Skeletal muscle tissue (tissue), 4 donors: ENCODE data around the gene MTHFD2L. TPM values are rescaled to one million over a fixed set of nuclear protein-coding genes. Genes with fewer than 3 reads are reported as not detected.
"Not testable (repeated sequence)": the region's sequence is repeated elsewhere in the genome, so short reads cannot be mapped to it uniquely, and the experiment has no call there.

Experiments
- H3K27ac ChIP-seq: one replicate; pipeline ENCODE4 v1.7.0; 2013; ENCODE audit warnings: mild to moderate bottlenecking, low read depth, low read length, inconsistent platforms
- H3K27me3 ChIP-seq, 3 donors: one replicate each; pipeline ENCODE4 v1.7.0; 2013; ENCODE audit warnings: low read length in 3 of 3; ENCODE audit not compliant: control insufficient read depth in 3 of 3, insufficient read depth in 3 of 3
- H3K36me3 ChIP-seq, 3 donors: one replicate each; pipeline ENCODE4 v1.7.0; 2013; ENCODE audit warnings: low read length in 3 of 3; ENCODE audit not compliant: control insufficient read depth in 3 of 3, insufficient read depth in 3 of 3
- H3K4me1 ChIP-seq, 3 donors: one replicate each; pipeline ENCODE4 v1.7.0; 2013; ENCODE audit warnings: low read length in 3 of 3, mild to moderate bottlenecking in 3 of 3; ENCODE audit not compliant: control insufficient read depth in 3 of 3, insufficient read depth in 3 of 3
- H3K4me3 ChIP-seq, 3 donors: one replicate each; pipeline ENCODE4 v1.7.0; 2013; ENCODE audit warnings: low read length in 3 of 3
- H3K9ac ChIP-seq, 3 donors: one replicate each; pipeline ENCODE4 v1.7.0; 2013; ENCODE audit warnings: low read length in 3 of 3, mild to moderate bottlenecking in 3 of 3, moderate library complexity in 2 of 3, low read depth in 1 of 3
- H3K9me3 ChIP-seq, 3 donors: one replicate each; pipeline ENCODE4 v1.7.0; 2013; ENCODE audit warnings: low read length in 3 of 3; ENCODE audit not compliant: control insufficient read depth in 3 of 3
- total RNA-seq: library from RNA; depleted of rRNA; stranded (reverse); fragments of >200 nt; gene quantifications from one replicate; pipeline ENCODE4 v1.2.3, GENCODE V29; 2014
- donor health status: Osteomylitis.

MTHFD2L gene
- total RNA-seq, 1 donor from 2014 or later = 20.9 TPM

DNA sequence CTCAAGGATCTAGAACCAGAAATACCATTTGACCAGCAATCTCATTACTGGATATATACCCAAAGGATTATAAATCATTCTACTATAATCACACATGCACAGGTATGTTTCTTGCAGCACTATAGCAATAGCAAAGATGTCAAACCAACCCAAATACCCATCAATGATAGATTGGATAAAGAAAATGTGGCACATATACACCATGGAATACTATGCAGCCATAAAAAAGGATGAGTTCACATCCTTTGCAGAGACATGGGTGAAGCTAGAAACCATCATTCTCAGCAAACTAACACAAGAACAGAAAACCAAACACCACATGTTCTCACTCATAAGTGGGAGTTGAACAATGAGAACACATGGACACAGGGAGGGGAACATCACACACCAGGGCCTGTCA is 25.7 kb upstream of the MTHFD2L start:
- not testable (repeated sequence) for H3K4me3 ChIP-seq, H3K9me3 ChIP-seq, H3K4me1 ChIP-seq, H3K27me3 ChIP-seq, H3K27ac ChIP-seq, H3K9ac ChIP-seq, H3K36me3 ChIP-seq

DNA sequence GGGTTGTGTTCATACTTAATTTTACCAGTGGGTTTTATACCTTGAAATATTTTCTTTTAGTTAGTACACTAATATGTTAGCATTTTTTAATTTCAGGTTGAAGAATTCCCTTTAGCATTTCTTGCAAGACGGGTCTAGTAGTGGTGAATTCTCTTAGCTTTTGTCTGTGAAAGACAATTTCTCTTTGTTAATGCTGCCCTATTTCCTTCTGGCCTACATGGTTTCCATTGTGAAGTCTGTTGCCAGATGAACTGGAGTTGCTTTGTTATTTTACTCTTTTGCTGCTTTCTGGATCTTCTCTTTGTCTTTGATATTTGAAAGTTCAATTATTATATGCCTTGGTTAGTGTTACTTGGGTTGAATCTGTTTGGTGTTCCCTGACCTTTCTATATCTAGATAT is 25.0 kb upstream of the MTHFD2L start:
- Histone ChIP-seq H3K4me1 (peaks cover 0 to 5% (median 0%) of the 10 kb centered on the region in 3 donors), H3K27ac (no peak overlapping the region), H3K9ac (no peak overlapping the region), H3K27me3 (no peaks in the 10 kb centered on the region), H3K4me3 (no peak overlapping the region), H3K9me3 (peaks cover 0 to 4% (median 0%) of the 10 kb centered on the region in 3 donors), H3K36me3 (no peaks in the 10 kb centered on the region)

DNA sequence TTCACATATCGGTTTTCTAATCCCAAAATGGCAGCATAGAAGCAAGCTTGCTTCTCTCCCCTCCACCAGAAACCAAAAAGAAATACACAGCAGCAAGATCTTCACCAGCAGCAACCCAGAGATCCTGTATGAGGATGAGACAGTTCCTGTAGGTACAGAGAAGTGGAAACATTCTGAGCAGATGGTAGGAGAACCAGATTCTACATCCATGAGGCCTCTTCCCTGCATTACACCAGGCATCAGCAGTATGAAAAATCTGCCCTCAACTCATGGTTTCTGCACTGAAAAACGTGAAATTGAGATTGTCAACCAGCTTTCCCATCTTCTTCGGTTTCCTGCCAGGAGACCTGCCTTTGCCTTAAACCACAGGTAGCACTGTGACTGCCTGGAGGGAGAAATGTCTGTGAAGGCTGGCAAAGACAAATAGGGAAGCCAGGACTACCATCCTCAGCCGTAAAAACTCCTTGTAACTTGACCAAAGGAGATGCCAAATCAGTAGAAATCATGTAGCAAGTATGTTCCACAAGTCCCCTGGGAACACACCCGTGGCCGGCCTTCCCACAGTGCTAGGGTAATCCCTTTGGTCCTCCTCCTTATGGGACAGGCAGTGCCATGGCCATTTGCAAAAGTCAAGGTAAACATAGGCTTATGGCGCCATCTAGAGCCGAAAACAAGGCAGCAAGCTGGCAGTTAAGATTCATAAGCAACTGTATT is 24.0 kb upstream of the MTHFD2L start:
- no peaks in the 10 kb centered on the region for H3K36me3 ChIP-seq
- peaks cover 0 to 5% (median 0%) of the 10 kb centered on the region in 3 donors for H3K4me1 ChIP-seq
- H3K4me3 ChIP-seq = no peak overlapping the region
- no peaks in the 10 kb centered on the region for H3K27me3 ChIP-seq
- H3K9me3 ChIP-seq = peaks cover 0 to 4% (median 0%) of the 10 kb centered on the region in 3 donors
- H3K27ac ChIP-seq = no peak overlapping the region
- no peak overlapping the region for H3K9ac ChIP-seq

DNA sequence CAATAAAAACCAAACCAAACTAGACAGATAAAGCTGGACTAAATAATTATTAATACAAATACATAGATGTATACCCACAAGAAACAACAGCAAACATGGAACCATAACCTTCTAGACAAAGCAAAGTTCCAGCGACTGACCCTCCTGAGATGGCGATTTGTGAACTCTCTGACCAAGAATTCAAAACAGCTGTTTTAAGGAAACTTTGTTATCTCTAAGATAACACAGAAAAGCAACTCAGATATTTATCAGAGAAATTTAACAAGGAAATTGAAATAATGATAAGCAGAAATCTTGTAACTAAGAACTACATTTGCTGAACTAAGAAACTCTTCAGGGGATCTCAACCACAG is 23.4 kb upstream of the MTHFD2L start:
- Histone ChIP-seq H3K9ac (no peak overlapping the region), H3K9me3 (peaks cover 0 to 4% (median 0%) of the 10 kb centered on the region in 3 donors), H3K36me3 (no peaks in the 10 kb centered on the region), H3K27me3 (no peaks in the 10 kb centered on the region), H3K27ac (no peak overlapping the region), H3K4me3 (no peak overlapping the region), H3K4me1 (peaks cover 0 to 5% (median 0%) of the 10 kb centered on the region in 3 donors)

DNA sequence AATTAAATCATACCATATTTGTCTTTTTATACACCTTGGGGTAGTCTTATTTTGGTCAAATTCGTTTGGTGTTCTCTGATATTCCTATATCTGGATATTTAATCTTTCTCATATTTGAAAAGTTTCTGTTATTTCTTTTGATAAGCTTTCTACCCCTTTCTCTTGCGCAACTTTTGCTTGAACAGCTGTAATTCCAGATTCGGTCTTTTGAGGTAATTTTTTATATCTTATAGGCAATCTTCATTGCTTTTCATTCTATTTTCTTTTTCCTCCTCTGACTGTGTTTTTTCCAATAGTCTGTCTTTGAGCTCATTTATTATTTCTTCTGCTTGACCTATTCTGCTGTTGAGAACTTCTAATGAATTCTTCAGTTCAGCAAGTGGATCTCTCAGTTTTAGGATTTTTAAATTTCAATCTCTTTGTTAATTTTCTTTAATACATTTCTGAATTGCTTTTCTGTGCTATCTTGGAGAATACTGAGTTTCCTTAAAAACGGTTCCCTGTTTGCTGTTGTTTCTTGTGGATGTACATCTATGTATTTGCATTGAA is 11.3 kb upstream of the MTHFD2L start:
- Histone ChIP-seq H3K27ac (no peak overlapping the region), H3K4me1 (no peaks in the 10 kb centered on the region), H3K27me3 (no peaks in the 10 kb centered on the region), H3K4me3 (no peak overlapping the region), H3K36me3 (no peaks in the 10 kb centered on the region), H3K9me3 (no peaks in the 10 kb centered on the region), H3K9ac (no peak overlapping the region)

DNA sequence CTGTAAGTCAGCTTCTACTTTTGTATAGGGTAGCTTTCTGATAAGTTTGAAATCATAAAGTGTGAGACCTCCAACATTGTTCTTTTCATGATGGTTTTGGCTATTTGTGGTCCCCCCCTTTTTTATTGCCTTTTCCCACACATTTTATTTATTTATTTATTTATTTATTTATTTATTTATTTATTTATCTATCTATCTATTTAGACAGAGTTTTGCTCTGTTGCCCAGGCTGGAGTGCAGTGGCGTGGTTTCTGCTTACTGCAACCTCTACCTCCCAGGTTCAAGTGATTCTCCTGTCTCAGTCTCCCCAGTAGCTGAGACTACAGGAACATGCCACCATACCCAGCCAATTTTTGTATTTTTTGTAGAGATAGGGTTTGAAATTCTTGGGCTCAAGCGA is 9.7 kb upstream of the MTHFD2L start:
- Histone ChIP-seq H3K4me1 (no peaks in the 10 kb centered on the region), H3K27ac (no peak overlapping the region), H3K27me3 (no peaks in the 10 kb centered on the region), H3K9ac (no peak overlapping the region), H3K9me3 (no peaks in the 10 kb centered on the region), H3K4me3 (no peak overlapping the region), H3K36me3 (no peaks in the 10 kb centered on the region)

DNA sequence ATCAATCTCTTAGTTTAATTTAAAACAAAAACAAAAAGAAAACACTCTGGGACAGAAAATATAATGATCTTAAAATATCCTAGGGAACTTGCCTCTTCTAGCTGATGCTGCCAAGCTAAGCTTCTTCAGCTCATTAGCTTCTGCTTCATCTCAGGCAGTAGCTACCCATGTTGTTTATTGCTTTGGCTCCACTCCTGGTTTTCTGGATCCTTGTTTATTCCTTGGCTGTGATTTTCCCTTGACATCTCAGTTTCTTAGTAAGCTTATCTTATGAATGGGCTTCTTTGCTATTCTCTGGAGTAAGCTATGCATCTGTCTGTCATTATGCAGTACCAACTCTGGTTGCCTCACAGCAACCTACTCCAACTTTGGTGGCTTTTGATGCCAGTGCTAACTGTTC is 5.1 kb upstream of the MTHFD2L start:
- H3K36me3 ChIP-seq = no peaks in the 10 kb centered on the region
- H3K9ac ChIP-seq = no peak overlapping the region
- H3K9me3 ChIP-seq = no peaks in the 10 kb centered on the region
- H3K27me3 ChIP-seq = no peaks in the 10 kb centered on the region
- H3K4me3 ChIP-seq = no peak overlapping the region
- H3K27ac ChIP-seq = no peak overlapping the region
- peaks cover 0 to 7% (median 0%) of the 10 kb centered on the region in 3 donors for H3K4me1 ChIP-seq

DNA sequence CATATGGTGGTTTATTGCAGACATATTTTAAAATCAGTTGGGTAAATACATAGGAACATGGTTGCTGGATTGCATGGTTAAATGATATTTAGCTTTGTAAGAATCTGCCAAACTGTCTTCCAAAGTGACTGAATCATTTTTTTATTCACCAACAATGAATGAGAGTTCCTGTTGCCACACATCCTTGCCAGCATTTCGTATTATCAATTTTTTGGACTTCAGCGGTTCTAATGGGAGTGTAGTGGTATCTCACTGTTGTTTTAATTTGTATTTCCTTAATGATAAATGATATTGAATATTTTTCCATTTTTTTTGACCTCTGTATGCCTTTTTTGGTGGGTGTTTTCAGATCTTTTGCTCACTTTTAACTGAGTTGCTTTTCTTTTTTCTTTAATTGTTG is 1.4 kb upstream of the MTHFD2L start:
- no peaks in the 10 kb centered on the region for H3K27me3 ChIP-seq
- H3K36me3 ChIP-seq = peaks cover 4 to 7% (median 5%) of the 10 kb centered on the region in 3 donors
- H3K9me3 ChIP-seq = no peaks in the 10 kb centered on the region
- H3K9ac ChIP-seq = no peak overlapping the region
- no peak overlapping the region for H3K27ac ChIP-seq
- H3K4me1 ChIP-seq = peaks cover 2 to 9% (median 7%) of the 10 kb centered on the region in 3 donors
- H3K4me3 ChIP-seq = no peak overlapping the region

DNA sequence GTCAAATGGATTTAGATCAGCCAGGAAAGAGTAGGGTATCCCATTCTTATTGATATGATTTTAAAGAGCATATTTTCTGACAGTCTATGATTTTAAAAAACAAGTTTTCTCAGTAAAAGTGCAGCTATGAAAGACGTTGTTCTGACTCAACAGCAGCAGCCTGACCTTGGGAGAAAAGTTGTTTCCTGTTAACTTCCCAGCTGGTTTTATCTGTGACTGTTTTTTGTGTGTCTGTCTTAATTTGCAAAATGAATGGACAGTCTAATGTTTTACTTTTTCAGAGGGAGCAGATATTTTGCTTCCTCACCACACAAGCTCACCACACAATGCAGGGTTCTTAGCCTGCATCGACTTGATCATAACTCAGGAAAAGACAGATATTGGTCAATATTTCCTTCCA is 764 bp upstream of the MTHFD2L start:
- no peaks in the 10 kb centered on the region for H3K9me3 ChIP-seq
- H3K9ac ChIP-seq = peak overlapping the region; percentile 79 to 88 (median 80)
- H3K27me3 ChIP-seq = no peaks in the 10 kb centered on the region
- peaks cover 4 to 7% (median 5%) of the 10 kb centered on the region in 3 donors for H3K36me3 ChIP-seq
- peak overlapping the region; percentile 80 to 86 (median 83) for H3K4me3 ChIP-seq
- H3K27ac ChIP-seq = peak overlapping the region; percentile 81
- peaks cover 2 to 9% (median 7%) of the 10 kb centered on the region in 3 donors for H3K4me1 ChIP-seq

DNA sequence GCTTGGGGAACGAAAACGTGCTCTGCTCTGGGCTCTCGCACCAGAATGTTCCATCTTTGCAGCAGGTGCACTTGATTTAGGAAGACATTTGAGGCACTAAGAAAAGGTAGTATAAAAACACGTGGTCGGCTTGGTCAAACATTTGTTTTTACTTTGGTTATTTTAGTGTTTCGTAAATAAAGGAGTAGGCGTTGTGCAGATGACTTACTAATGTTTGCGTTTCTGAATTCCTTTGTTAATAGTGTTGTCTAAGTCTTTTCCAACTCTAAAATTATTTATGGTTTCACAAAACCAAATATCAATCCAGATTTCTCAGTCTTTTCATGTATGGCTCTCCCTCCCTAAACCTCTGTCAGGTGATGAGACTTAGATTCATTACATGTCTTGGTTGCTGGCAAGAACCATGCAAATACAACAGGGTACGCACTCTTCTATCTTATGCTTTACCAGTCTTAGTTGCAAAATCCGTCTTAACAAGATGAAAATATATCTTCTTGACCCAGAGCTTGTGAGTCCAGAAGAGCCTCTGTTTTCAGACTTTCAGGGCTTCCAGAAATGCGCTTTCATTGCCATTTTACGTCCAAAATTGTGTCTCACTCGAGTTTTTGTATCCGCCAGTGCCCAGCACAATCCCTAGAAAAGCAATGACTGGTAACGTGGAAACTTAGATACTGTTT is 686 bp downstream of the MTHFD2L start:
- peak overlapping the region; percentile 79 to 88 (median 80) for H3K9ac ChIP-seq
- H3K27me3 ChIP-seq = no peaks in the 10 kb centered on the region
- H3K4me3 ChIP-seq = peak overlapping the region; percentile 80 to 86 (median 83)
- H3K9me3 ChIP-seq = no peaks in the 10 kb centered on the region
- H3K27ac ChIP-seq = peak overlapping the region; percentile 81
- H3K36me3 ChIP-seq = peaks cover 4 to 7% (median 5%) of the 10 kb centered on the region in 3 donors
- H3K4me1 ChIP-seq = peaks cover 6 to 9% (median 7%) of the 10 kb centered on the region in 3 donors
